ENCODE measurements around the gene THSD7A. TPM values are rescaled to one million over a fixed set of nuclear protein-coding genes. Genes with fewer than 3 reads are reported as not detected.

Gene THSD7A
- total and polyA plus RNA-seq, 2 experiments from 2014 or later = 4.0 to 8.3 TPM

DNA sequence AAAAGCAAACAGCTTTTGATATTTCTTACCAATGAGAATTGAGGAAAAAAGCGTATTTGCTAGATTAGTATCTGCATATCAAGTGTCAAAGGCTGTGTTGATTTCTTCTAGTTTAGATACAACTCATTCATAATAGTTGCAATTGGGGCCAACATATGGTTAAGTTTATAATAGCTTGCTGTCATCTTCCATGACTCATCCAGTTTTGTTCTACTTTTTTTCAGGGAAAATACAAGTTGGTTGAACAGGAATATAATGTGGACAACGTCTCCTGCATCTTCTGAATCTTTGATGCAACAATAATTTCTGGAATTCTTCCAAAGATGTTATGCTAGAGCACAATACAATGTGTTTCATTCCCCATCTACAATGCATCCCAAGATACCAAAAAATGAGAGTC, 182.0 kb downstream of the THSD7A start:
- DNase-seq (ENCODE audit: low spot score) = no peak
- no peaks in the 10 kb centered on the region for H3K9me2 ChIP-seq (replicated peaks; ENCODE audit: insufficient read depth)
- no peak overlapping the region for H3K27ac ChIP-seq
- H3K79me2 ChIP-seq = no peaks in the 10 kb centered on the region
- H3K9me3 ChIP-seq (ENCODE audit: low read depth) = no peaks in the 10 kb centered on the region
- TF ChIP-seq CTCF (IDR thresholded peaks at IDR 0.05; ENCODE audit: poor library complexity) = no peak
- no peak for TF ChIP-seq EZH2 (IDR thresholded peaks at IDR 0.05; ENCODE audit: borderline replicate concordance)
- no peak for TF ChIP-seq EZH2phosphoT487 (IDR thresholded peaks at IDR 0.05; ENCODE audit: low read depth, severe bottlenecking, unreplicated experiment)
- H3K27me3 ChIP-seq = no peaks in the 10 kb centered on the region
- no peak overlapping the region for H3K4me2 ChIP-seq
- H3K4me1 ChIP-seq (ENCODE audit: insufficient read depth) = no peaks in the 10 kb centered on the region
- no peaks in the 10 kb centered on the region for H4K20me1 ChIP-seq (ENCODE audit: insufficient read depth, poor library complexity, severe bottlenecking)
- 80% methylated on average over 2 of the region's 2 CpGs for WGBS (ENCODE audit: low lambda C conversion rate, missing lambda C conversion rate)
- H2AFZ ChIP-seq = no peak overlapping the region
- H3K4me3 ChIP-seq = no peak overlapping the region
- no peaks in the 10 kb centered on the region for H3K36me3 ChIP-seq (replicated peaks; ENCODE audit: insufficient read depth, low read depth)

DNA sequence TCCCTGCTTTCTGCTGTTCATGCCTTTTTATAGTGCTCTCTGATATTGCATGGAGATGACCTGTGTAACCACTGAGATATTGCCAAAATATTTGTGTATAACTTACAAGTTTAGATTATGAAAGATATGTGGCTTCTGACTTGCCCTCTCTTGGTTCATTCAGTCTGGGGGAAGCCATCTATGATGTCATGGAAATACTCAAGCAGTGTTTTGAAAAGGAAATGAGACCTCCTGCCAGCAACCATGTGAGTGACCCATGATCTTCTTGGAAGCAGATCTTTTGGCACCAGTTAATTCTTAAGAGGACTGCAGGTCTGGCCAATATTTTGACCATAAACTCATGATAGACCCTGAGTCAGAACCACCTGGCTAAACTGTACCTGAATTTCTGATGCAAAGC, 183.0 kb downstream of the THSD7A start:
- no peak overlapping the region for H3K4me2 ChIP-seq
- no peaks in the 10 kb centered on the region for H3K4me1 ChIP-seq (ENCODE audit: insufficient read depth)
- no peaks in the 10 kb centered on the region for H3K36me3 ChIP-seq (replicated peaks; ENCODE audit: insufficient read depth, low read depth)
- no peak for TF ChIP-seq EZH2phosphoT487 (IDR thresholded peaks at IDR 0.05; ENCODE audit: low read depth, severe bottlenecking, unreplicated experiment)
- no peak for TF ChIP-seq CTCF (IDR thresholded peaks at IDR 0.05; ENCODE audit: poor library complexity)
- no peak for TF ChIP-seq EZH2 (IDR thresholded peaks at IDR 0.05; ENCODE audit: borderline replicate concordance)
- no peaks in the 10 kb centered on the region for H3K27me3 ChIP-seq
- no peaks in the 10 kb centered on the region for H3K9me2 ChIP-seq (replicated peaks; ENCODE audit: insufficient read depth)
- no peak overlapping the region for H3K27ac ChIP-seq
- H3K4me3 ChIP-seq = no peak overlapping the region
- H2AFZ ChIP-seq = no peak overlapping the region
- no peaks in the 10 kb centered on the region for H3K9me3 ChIP-seq (ENCODE audit: low read depth)
- H3K79me2 ChIP-seq = no peaks in the 10 kb centered on the region
- H4K20me1 ChIP-seq (ENCODE audit: insufficient read depth, poor library complexity, severe bottlenecking) = no peaks in the 10 kb centered on the region
- DNase-seq (ENCODE audit: low spot score) = no peak

DNA sequence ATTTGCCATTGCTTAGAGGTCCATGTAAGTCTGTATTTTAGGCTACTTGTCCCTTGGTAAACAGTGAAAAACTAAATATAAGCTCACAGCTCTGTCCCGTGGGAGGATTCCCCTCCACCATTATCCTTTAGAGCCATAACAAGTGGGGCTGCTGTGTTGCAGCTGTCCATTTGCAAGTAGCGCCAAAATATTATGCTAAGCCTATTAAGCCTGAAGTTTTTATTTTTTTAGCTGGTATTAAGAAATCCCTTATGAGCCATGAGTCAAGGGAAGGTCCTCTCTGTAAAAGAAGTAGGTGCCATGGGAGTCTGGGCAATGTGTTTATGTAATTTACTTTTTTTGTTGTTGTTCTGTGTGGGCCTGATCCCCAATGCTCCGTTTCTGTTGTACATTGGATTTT, 183.9 kb downstream of the THSD7A start:
- H4K20me1 ChIP-seq (ENCODE audit: insufficient read depth, poor library complexity, severe bottlenecking) = no peaks in the 10 kb centered on the region
- DNase-seq (ENCODE audit: low spot score) = no peak
- H3K27me3 ChIP-seq = no peaks in the 10 kb centered on the region
- H3K4me1 ChIP-seq (ENCODE audit: insufficient read depth) = no peaks in the 10 kb centered on the region
- no peaks in the 10 kb centered on the region for H3K9me2 ChIP-seq (replicated peaks; ENCODE audit: insufficient read depth)
- H3K4me2 ChIP-seq = no peak overlapping the region
- no peaks in the 10 kb centered on the region for H3K36me3 ChIP-seq (replicated peaks; ENCODE audit: insufficient read depth, low read depth)
- 85% methylated on average over 3 of the region's 3 CpGs for WGBS (ENCODE audit: low lambda C conversion rate, missing lambda C conversion rate)
- H3K9me3 ChIP-seq (ENCODE audit: low read depth) = no peaks in the 10 kb centered on the region
- H3K79me2 ChIP-seq = no peaks in the 10 kb centered on the region
- no peak overlapping the region for H2AFZ ChIP-seq
- no peak overlapping the region for H3K27ac ChIP-seq
- no peak overlapping the region for H3K4me3 ChIP-seq
- TF ChIP-seq CTCF (IDR thresholded peaks at IDR 0.05; ENCODE audit: poor library complexity) (no peak), EZH2phosphoT487 (IDR thresholded peaks at IDR 0.05; ENCODE audit: low read depth, severe bottlenecking, unreplicated experiment) (no peak), EZH2 (IDR thresholded peaks at IDR 0.05; ENCODE audit: borderline replicate concordance) (no peak)

DNA sequence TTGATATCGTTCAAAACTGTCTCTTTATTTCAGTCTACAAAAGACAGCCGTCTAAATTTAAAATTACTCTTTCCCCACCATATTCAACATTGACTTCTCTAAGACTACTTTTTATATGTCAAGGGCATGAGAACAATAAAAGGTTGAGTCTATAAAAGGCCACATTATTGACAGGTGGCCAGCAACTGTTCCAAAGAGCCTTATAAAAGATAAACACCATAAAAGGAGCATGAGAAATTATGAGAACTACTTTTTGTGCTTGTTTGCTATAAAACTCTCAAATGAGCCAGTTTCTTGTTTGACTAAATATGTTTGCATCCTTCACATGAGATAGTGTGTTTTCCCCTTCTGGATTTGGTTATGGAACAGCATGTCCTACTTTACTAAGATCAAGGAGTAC, 189.2 kb downstream of the THSD7A start:
- Histone ChIP-seq H3K27ac (no peak overlapping the region), H3K27me3 (no peaks in the 10 kb centered on the region), H3K4me2 (no peak overlapping the region), H3K36me3 (replicated peaks; ENCODE audit: insufficient read depth, low read depth) (no peaks in the 10 kb centered on the region), H3K79me2 (no peaks in the 10 kb centered on the region), H3K4me1 (ENCODE audit: insufficient read depth) (no peaks in the 10 kb centered on the region), H3K9me2 (replicated peaks; ENCODE audit: insufficient read depth) (no peaks in the 10 kb centered on the region), H2AFZ (no peak overlapping the region), H3K9me3 (ENCODE audit: low read depth) (no peaks in the 10 kb centered on the region), H4K20me1 (ENCODE audit: insufficient read depth, poor library complexity, severe bottlenecking) (no peaks in the 10 kb centered on the region), H3K4me3 (no peak overlapping the region)
- DNase-seq (ENCODE audit: low spot score) = no peak
- TF ChIP-seq EZH2phosphoT487 (IDR thresholded peaks at IDR 0.05; ENCODE audit: low read depth, severe bottlenecking, unreplicated experiment) (no peak), EZH2 (IDR thresholded peaks at IDR 0.05; ENCODE audit: borderline replicate concordance) (no peak), CTCF (IDR thresholded peaks at IDR 0.05; ENCODE audit: poor library complexity) (no peak)
- WGBS (ENCODE audit: low lambda C conversion rate, missing lambda C conversion rate) = 74% methylated on average over 2 of the region's 2 CpGs

Data from hepatocyte (in vitro differentiated cells).